Germinal center (tissue), 1 donor: ENCODE data around the gene ARHGAP6.
"Not testable (repeated sequence)": the region's sequence is repeated elsewhere in the genome, so short reads cannot be mapped to it uniquely, and the experiment has no call there.

Experiments used
- DNase-seq: peaks from one replicate; pipeline ENCODE4 v3.0.0; 2012; ENCODE audit warnings: mixed read lengths, low spot score

The ARHGAP6 gene

GRCh38 chrX:11244636-11245035, 421.1 kb downstream of the ARHGAP6 start:
- DNase-seq = no peak

- DNase-seq = no peak
Measured at GRCh38 chrX:11242704-11243103, 423.0 kb downstream of the ARHGAP6 start.

- no peak for DNase-seq
Measured at GRCh38 chrX:11241720-11242119, 424.0 kb downstream of the ARHGAP6 start.

- DNase-seq = no peak
Measured at GRCh38 chrX:11239230-11239629, 426.5 kb downstream of the ARHGAP6 start.

- DNase-seq = not testable (repeated sequence)
Measured at GRCh38 chrX:11235377-11235776, 430.3 kb downstream of the ARHGAP6 start.

GRCh38 chrX:11215191-11215921, 450.4 kb downstream of the ARHGAP6 start:
- no peak for DNase-seq

GRCh38 chrX:11214346-11215190, 451.2 kb downstream of the ARHGAP6 start:
- no peak for DNase-seq

- no peak for DNase-seq
Measured at GRCh38 chrX:11212741-11213140, 453.0 kb downstream of the ARHGAP6 start.

GRCh38 chrX:11210415-11210801, 455.3 kb downstream of the ARHGAP6 start:
- no peak for DNase-seq

- no peak for DNase-seq
Measured at GRCh38 chrX:11209798-11210414, 455.8 kb downstream of the ARHGAP6 start.

GRCh38 chrX:11206716-11207115, 459.0 kb downstream of the ARHGAP6 start:
- DNase-seq = no peak

- no peak for DNase-seq
Measured at GRCh38 chrX:11205796-11206195, 459.9 kb downstream of the ARHGAP6 start.

- DNase-seq = no peak
Measured at GRCh38 chrX:11197671-11198070, 468.0 kb downstream of the ARHGAP6 start.

- no peak for DNase-seq
Measured at GRCh38 chrX:11196476-11196875, 469.2 kb downstream of the ARHGAP6 start.

- no peak for DNase-seq
Measured at GRCh38 chrX:11193035-11193469, 472.7 kb downstream of the ARHGAP6 start.

GRCh38 chrX:11190745-11191510, 474.8 kb downstream of the ARHGAP6 start:
- no peak for DNase-seq

GRCh38 chrX:11189097-11189496, 476.6 kb downstream of the ARHGAP6 start:
- no peak for DNase-seq

- DNase-seq = no peak
Measured at GRCh38 chrX:11188664-11189063, 477.1 kb downstream of the ARHGAP6 start.

GRCh38 chrX:11187001-11187400, 478.7 kb downstream of the ARHGAP6 start:
- no peak for DNase-seq

GRCh38 chrX:11185861-11186260, 479.9 kb downstream of the ARHGAP6 start:
- DNase-seq = no peak

- DNase-seq = no peak
Measured at GRCh38 chrX:11180571-11180970, 485.1 kb downstream of the ARHGAP6 start.

- DNase-seq = no peak
Measured at GRCh38 chrX:11172415-11172814, 493.3 kb downstream of the ARHGAP6 start.
